BJ (cell line): ENCODE data around the gene DOCK6. TPM values are rescaled to one million over a fixed set of nuclear protein-coding genes. Genes with fewer than 3 reads are reported as not detected.
"Not testable (repeated sequence)": the region's sequence is repeated elsewhere in the genome, so short reads cannot be mapped to it uniquely, and the experiment has no call there.

Experiments used
- CTCF ChIA-PET: fragments of 350-600 bp; formaldehyde crosslinking; extraction: SDS; loops from one replicate; lab custom pipeline; 2021; ENCODE audit warnings: antibody characterized with exemption, inconsistent platforms; lab: Yijun Ruan, JAX
- POLR2A ChIA-PET: fragments of 300-600 bp; sonication (Branson Sonifier 250); formaldehyde crosslinking; extraction: SDS; loops from one replicate; lab custom pipeline; 2021; ENCODE audit warnings: antibody characterized with exemption; lab: Charles Lee
- DNase-seq: peaks from one replicate; pipeline ENCODE4 v3.0.0-alpha.2; 2011; ENCODE audit warnings: low read depth
- H3K27me3 ChIP-seq: 2 replicates; pipeline ENCODE4 v1.6.0; 2011; ENCODE audit warnings: low read length; ENCODE audit not compliant: control insufficient read depth, insufficient read depth
- H3K36me3 ChIP-seq: 2 replicates; pipeline ENCODE4 v1.5.1; 2011; ENCODE audit warnings: low read length; ENCODE audit not compliant: control insufficient read depth, insufficient read depth
- H3K4me3 ChIP-seq: 2 replicates; pipeline ENCODE4 v1.5.1; 2011; ENCODE audit warnings: low read depth, mild to moderate bottlenecking, control low read depth, low read length
- polyA plus RNA-seq: library from polyadenylated mRNA; depleted of rRNA; stranded (reverse); fragments of >200 nt; gene quantifications from 2 replicates; pipeline ENCODE4 v1.2.3, GENCODE V29; 2011
- TF ChIP-seq, protein P1 (sequence below): IDR thresholded peaks from 2 replicates; pipeline ENCODE4 v1.5.1; 2011; ENCODE audit warnings: low read depth, mild to moderate bottlenecking, control low read depth, inconsistent platforms, low read length, moderate library complexity; ENCODE audit not compliant: insufficient read depth

The DOCK6 gene
- polyA plus RNA-seq, 1 experiment: 15.2 TPM

GRCh38 chr19:11166281-11167142, 95.8 kb downstream of the DOCK6 start:
- DNase-seq: peak; percentile 86
- Histone ChIP-seq H3K36me3 (peaks cover 20% of the 10 kb centered on the region), H3K27me3 (no peaks in the 10 kb centered on the region), H3K4me3 (no peak overlapping the region)
- ChIA-PET CTCF (interaction anchor here (0.6 kb wide), 1 partner anchor 18 kb away, joined by 3 read pairs; no protein-coding TSS in a partner anchor), POLR2A (no interaction called here)
- TF ChIP-seq, protein P1, sequence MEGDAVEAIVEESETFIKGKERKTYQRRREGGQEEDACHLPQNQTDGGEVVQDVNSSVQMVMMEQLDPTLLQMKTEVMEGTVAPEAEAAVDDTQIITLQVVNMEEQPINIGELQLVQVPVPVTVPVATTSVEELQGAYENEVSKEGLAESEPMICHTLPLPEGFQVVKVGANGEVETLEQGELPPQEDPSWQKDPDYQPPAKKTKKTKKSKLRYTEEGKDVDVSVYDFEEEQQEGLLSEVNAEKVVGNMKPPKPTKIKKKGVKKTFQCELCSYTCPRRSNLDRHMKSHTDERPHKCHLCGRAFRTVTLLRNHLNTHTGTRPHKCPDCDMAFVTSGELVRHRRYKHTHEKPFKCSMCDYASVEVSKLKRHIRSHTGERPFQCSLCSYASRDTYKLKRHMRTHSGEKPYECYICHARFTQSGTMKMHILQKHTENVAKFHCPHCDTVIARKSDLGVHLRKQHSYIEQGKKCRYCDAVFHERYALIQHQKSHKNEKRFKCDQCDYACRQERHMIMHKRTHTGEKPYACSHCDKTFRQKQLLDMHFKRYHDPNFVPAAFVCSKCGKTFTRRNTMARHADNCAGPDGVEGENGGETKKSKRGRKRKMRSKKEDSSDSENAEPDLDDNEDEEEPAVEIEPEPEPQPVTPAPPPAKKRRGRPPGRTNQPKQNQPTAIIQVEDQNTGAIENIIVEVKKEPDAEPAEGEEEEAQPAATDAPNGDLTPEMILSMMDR: no peak

GRCh38 chr19:11165486-11166030, 96.8 kb downstream of the DOCK6 start:
- Histone ChIP-seq H3K36me3 (peaks cover 19% of the 10 kb centered on the region), H3K27me3 (no peaks in the 10 kb centered on the region), H3K4me3 (no peak overlapping the region)
- no peak for DNase-seq
- CTCF ChIA-PET: interaction anchor here (1.2 to 2.2 kb wide), 2 partner anchors 27 to 130 kb away, joined by 4 to 8 read pairs; no protein-coding TSS in a partner anchor
- POLR2A ChIA-PET: no interaction called here
- TF ChIP-seq, protein P1: no peak

- ChIA-PET POLR2A (interaction anchor here (0.5 kb wide), 1 partner anchor 381 kb away, joined by 6 read pairs; no protein-coding TSS in a partner anchor), CTCF (interaction anchor here (1.0 to 2.2 kb wide), 5 partner anchors 10 to 129 kb away, joined by 3 to 8 read pairs (median 4); partner anchors contain the start of gene SPC24)
- peak; percentile 78 for DNase-seq
- Histone ChIP-seq H3K36me3 (peaks cover 15% of the 10 kb centered on the region), H3K27me3 (no peaks in the 10 kb centered on the region), H3K4me3 (no peak overlapping the region)
- TF ChIP-seq, protein P1: no peak
These were observed 97.4 kb downstream of the DOCK6 start for GRCh38 chr19:11164879-11165406.

- Histone ChIP-seq H3K36me3 (peaks cover 13% of the 10 kb centered on the region), H3K27me3 (no peaks in the 10 kb centered on the region), H3K4me3 (no peak overlapping the region)
- TF ChIP-seq, protein P1: no peak
- CTCF ChIA-PET: interaction anchor here (0.8 to 2.2 kb wide), 6 partner anchors 9 to 129 kb away, joined by 3 to 8 read pairs (median 4); partner anchors contain the start of gene SPC24
- POLR2A ChIA-PET: interaction anchor here (0.5 to 0.6 kb wide), 2 partner anchors 232 to 382 kb away, joined by 3 to 6 read pairs; no protein-coding TSS in a partner anchor
- DNase-seq: no peak
These were observed 98.0 kb downstream of the DOCK6 start for GRCh38 chr19:11164296-11164695.

DNA sequence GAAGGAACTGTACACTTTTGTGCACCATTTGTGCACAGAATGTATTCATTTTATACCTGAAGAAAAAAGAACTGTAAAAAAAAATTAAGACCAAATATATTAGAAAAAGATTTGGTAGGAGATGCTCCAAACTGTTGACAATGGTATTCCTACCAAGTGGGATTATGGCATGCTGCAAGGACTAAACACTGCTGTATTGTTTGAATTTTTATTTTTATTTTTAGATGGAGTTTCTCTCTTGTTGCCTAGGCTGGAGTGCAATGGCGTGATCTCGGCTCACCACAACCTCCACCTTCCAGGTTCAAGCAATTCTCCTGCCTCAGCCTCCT, 101.9 kb downstream of the DOCK6 start:
- H3K27me3 ChIP-seq, H3K4me3 ChIP-seq, POLR2A ChIA-PET, H3K36me3 ChIP-seq, DNase-seq: not testable (repeated sequence)
- CTCF ChIA-PET: interaction anchor here (0.6 to 0.9 kb wide), 2 partner anchors 14 to 23 kb away, joined by 3 to 4 read pairs; no protein-coding TSS in a partner anchor
